K562 (cell line): ENCODE results near the gene LYPD4. TPM values are rescaled to one million over a fixed set of nuclear protein-coding genes. Genes with fewer than 3 reads are reported as not detected.

Experiments used
- ARID3A ChIP-seq: IDR thresholded peaks from 2 replicates; pipeline ENCODE4 v1.6.1; 2012; ENCODE audit warnings: low read depth, low read length, improper control_type of control experiment, borderline replicate concordance
- ATF1 ChIP-seq, 2 experiments: fragments of 450-650 bp in 1 of 2; IDR thresholded peaks; 2 replicates each; pipeline ENCODE4 v1.6.1; 2016; ENCODE audit warnings: missing compliant biosample characterization in 1 of 2, missing genetic modification characterization in 1 of 2
- EHMT2 ChIP-seq: fragments of 450-650 bp; IDR thresholded peaks from 2 replicates; pipeline ENCODE4 v1.6.1; 2018; ENCODE audit warnings: antibody characterized with exemption
- FOXO4 ChIP-seq: fragments of 450-650 bp; formaldehyde crosslinking; IDR thresholded peaks from 2 replicates; pipeline ENCODE4 v1.4.0; 2020; ENCODE audit warnings: mild to moderate bottlenecking, moderate library complexity
- HDGF ChIP-seq: fragments of 450-650 bp; IDR thresholded peaks from 2 replicates; pipeline ENCODE4 v1.6.1; 2016
- HMGXB4 ChIP-seq: sonication (generic); formaldehyde crosslinking; IDR thresholded peaks from 2 replicates; pipeline ENCODE4 v1.8.1; 2023; ENCODE audit warnings: mild to moderate bottlenecking, missing genetic modification reagents
- RCOR1 ChIP-seq, 2 experiments: IDR thresholded peaks; 2 replicates each; pipeline ENCODE4 v1.6.1; 2012; ENCODE audit warnings: low read depth in 2 of 2, low read length in 2 of 2, borderline replicate concordance in 1 of 2, improper control_type of control experiment in 1 of 2
- STAT5A ChIP-seq: IDR thresholded peaks from 2 replicates; pipeline ENCODE4 v1.6.1; 2012; ENCODE audit warnings: low read length, inconsistent platforms, borderline replicate concordance
- WHSC1 ChIP-seq: IDR thresholded peaks from one replicate; pipeline ENCODE4 v1.6.1; 2012; ENCODE audit warnings: low read length, control low read depth, inconsistent platforms
- ZMIZ1 ChIP-seq, 2 experiments: fragments of 150-350 bp in 1 of 2; IDR thresholded peaks; 2 replicates each; pipeline ENCODE4 v1.6.1; 2012 to 2016; ENCODE audit warnings: low read depth in 2 of 2, low read length in 2 of 2, mild to moderate bottlenecking in 1 of 2, moderate library complexity in 1 of 2
- polyA plus RNA-seq, 8 experiments: library from polyadenylated mRNA; depleted of rRNA in 4 of 8; stranded (reverse) in 5 of 8; unstranded in 3 of 8; fragments of >200 nt; fragmentation: Nextera tagmentation in 2 of 8; fragmentation: Illumina TruSeq in 1 of 8; extraction: Ambion mirVana in 2 of 8; extraction: Trizol in 1 of 8; gene quantifications; 2 replicates each; pipeline versions ENCODE4 v1.2.1 to v1.2.3, GENCODE V29; 2011 to 2014; ENCODE audit warnings: inconsistent platforms in 1 of 8, missing spikeins in 1 of 8
- total RNA-seq, 7 experiments: library from RNA; depleted of rRNA in 6 of 7; stranded (reverse); fragments of >200 nt in 6 of 7; fragmentation: Illumina TruSeq in 2 of 7; extraction: Trizol in 2 of 7; gene quantifications; 2 replicates each; pipeline versions ENCODE4 v1.2.1 to v1.2.3, GENCODE V29; 2011 to 2021; ENCODE audit warnings: low replicate concordance in 1 of 7

LYPD4 gene
- total and polyA plus RNA-seq, 9 of the 15 experiments (the other 6 are each of a cell fraction or from before 2014, with no cell fraction given) = 0.11 TPM; not detected in 8

- 0 out of 2 replicates have a peak, but pooled peaks have one; percentile 48 for TF ChIP-seq FOXO4 (CRISPR knock-in tag)
- TF ChIP-seq HDGF = peak; percentile 87; the same call in 1 of the 2 replicates
- peak; percentile 83; the same call in 1 of the 2 replicates for TF ChIP-seq ARID3A
- no peak; the same call in 1 of the 2 replicates for TF ChIP-seq STAT5A
- 0 out of 2 replicates have a peak, but pooled peaks have one; percentile 1 for TF ChIP-seq HMGXB4 (CRISPR knock-in tag)
- TF ChIP-seq EHMT2 = no peak
- peak in 1 of 2 experiments; percentile 13; a peak in 1 of 4 replicates for TF ChIP-seq ZMIZ1 (IDR thresholded peaks at IDR 0.05; ENCODE audit: low read depth in 2 of 2, low read length in 2 of 2)
- TF ChIP-seq ATF1 (CRISPR knock-in tag; IDR thresholded peaks at IDR 0.05) = peak; percentile 11
- peak; percentile 87 for TF ChIP-seq ATF1 (tag; IDR thresholded peaks at IDR 0.05)
- TF ChIP-seq RCOR1 (IDR thresholded peaks at IDR 0.05; ENCODE audit: borderline replicate concordance in 1 of 2, low read depth in 2 of 2, low read length in 2 of 2) = peak; percentile 93 to 97; a peak in 3 of 4 replicates
- no peak for TF ChIP-seq WHSC1
Observed at GRCh38 chr19:41883821-41884733, 39.6 kb upstream of the LYPD4 start (continued).
